Peyer's patch (tissue), 4 donors: ENCODE measurements around the gene VPS4B.
"Not testable (repeated sequence)": the region's sequence is repeated elsewhere in the genome, so short reads cannot be mapped to it uniquely, and the experiment has no call there.

Source experiments
- CTCF ChIP-seq, 6 experiments: fragments of 450-650 bp in 4 of 6; fragments of 200-600 bp in 2 of 6; sonication (generic) in 1 of 6; IDR thresholded peaks; one replicate each; pipeline ENCODE4 v1.5.1; 2017 to 2019; ENCODE audit warnings: antibody characterized with exemption in 6 of 6, mild to moderate bottlenecking in 3 of 6, moderate library complexity in 1 of 6
- POLR2A ChIP-seq, 2 donors: fragments of 450-650 bp; IDR thresholded peaks; one replicate each; pipeline ENCODE4 v1.5.1; 2017; ENCODE audit warnings: antibody characterized with exemption in 2 of 2, mild to moderate bottlenecking in 2 of 2, moderate library complexity in 2 of 2

DNA sequence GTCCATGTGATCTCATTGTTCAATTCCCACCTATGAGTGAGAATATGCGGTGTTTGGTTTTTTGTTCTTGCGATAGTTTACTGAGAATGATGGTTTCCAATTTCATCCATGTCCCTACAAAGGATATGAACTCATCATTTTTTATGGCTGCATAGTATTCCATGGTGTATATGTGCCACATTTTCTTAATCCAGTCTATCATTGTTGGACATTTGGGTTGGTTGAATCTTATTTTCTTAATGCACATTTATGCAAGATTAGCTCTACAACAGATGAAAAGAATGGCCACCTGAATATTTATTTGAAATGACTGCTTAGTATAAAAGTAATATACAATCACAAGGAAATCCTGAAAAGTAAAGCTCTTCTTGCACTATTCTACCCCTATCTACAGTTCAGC, 58.9 kb downstream of the VPS4B start:
- not testable (repeated sequence) for TF ChIP-seq CTCF, POLR2A (IDR thresholded peaks at IDR 0.05)
